K562 (cell line): ENCODE measurements around the gene C2orf42.

Experiments
- CTCF ChIP-seq, 3 experiments: IDR thresholded peaks in 2 of 3; conservative IDR thresholded peaks in 1 of 3; 2 replicates each; pipeline ENCODE4 v1.5.1; 2011 to 2012; ENCODE audit warnings: low read length in 3 of 3, mild to moderate bottlenecking in 3 of 3, control low read depth in 2 of 3, improper control_type of control experiment in 1 of 3, inconsistent platforms in 1 of 3, low read depth in 1 of 3, mixed read lengths in 1 of 3, moderate library complexity in 1 of 3; ENCODE audit not compliant: insufficient read depth in 2 of 3
- EZH2 ChIP-seq: IDR thresholded peaks from 2 replicates; pipeline ENCODE4 v1.6.1; 2012; ENCODE audit warnings: low read depth, mild to moderate bottlenecking, inconsistent platforms, low read length, borderline replicate concordance
- HDAC6 ChIP-seq: IDR thresholded peaks from 2 replicates; pipeline ENCODE4 v1.6.1; 2012; ENCODE audit warnings: low read depth, mild to moderate bottlenecking, control low read depth, inconsistent platforms, low read length, moderate library complexity
- SPI1 ChIP-seq: IDR thresholded peaks from 2 replicates; pipeline ENCODE4 v1.6.1; 2011; ENCODE audit warnings: low read depth, low read length, control low read depth, borderline replicate concordance
- TAF1 ChIP-seq: IDR thresholded peaks from 2 replicates; pipeline ENCODE4 v1.6.1; 2011; ENCODE audit warnings: mild to moderate bottlenecking, low read length, moderate library complexity; ENCODE audit not compliant: insufficient read depth, control insufficient read depth, severe bottlenecking; ENCODE audit errors: extremely low read depth
- ZNF274 ChIP-seq: IDR thresholded peaks from 2 replicates; pipeline ENCODE4 v1.6.1; 2011; ENCODE audit warnings: low read depth, mild to moderate bottlenecking, low read length, moderate library complexity, borderline replicate concordance
- ZNF354B ChIP-seq: fragments of 250-450 bp; sonication (Bioruptor Pico); IDR thresholded peaks from 2 replicates; pipeline ENCODE4 v1.4.0; 2020
- TF ChIP-seq, protein P1 (sequence below): fragments of 450-650 bp; formaldehyde crosslinking; IDR thresholded peaks from 2 replicates; pipeline ENCODE4 v1.4.0; 2022; ENCODE audit warnings: missing genetic modification characterization

- TF ChIP-seq ZNF354B (CRISPR knock-in tag) (no peak), HDAC6 (no peak), ZNF274 (no peak), EZH2 (no peak), CTCF (IDR thresholded peaks at IDR 0.05 in 2 of 3, conservative IDR thresholded peaks at IDR 0.05 in 1 of 3; ENCODE audit: insufficient read depth in 2 of 3, low read depth in 1 of 3, low read length in 3 of 3) (no peak), SPI1 (no peak), TAF1 (no peak)
- TF ChIP-seq, protein P1, sequence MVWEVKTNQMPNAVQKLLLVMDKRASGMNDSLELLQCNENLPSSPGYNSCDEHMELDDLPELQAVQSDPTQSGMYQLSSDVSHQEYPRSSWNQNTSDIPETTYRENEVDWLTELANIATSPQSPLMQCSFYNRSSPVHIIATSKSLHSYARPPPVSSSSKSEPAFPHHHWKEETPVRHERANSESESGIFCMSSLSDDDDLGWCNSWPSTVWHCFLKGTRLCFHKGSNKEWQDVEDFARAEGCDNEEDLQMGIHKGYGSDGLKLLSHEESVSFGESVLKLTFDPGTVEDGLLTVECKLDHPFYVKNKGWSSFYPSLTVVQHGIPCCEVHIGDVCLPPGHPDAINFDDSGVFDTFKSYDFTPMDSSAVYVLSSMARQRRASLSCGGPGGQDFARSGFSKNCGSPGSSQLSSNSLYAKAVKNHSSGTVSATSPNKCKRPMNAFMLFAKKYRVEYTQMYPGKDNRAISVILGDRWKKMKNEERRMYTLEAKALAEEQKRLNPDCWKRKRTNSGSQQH, result no peak
These were observed 11.5 kb upstream of the C2orf42 start for GRCh38 chr2:70202236-70202806.
